Activated B cell treated with CpG ODN at 0.5 μM for 24 hours (primary cell): ENCODE results near the gene PLPP2. TPM values are rescaled to one million over a fixed set of nuclear protein-coding genes. Genes with fewer than 3 reads are reported as not detected.

Source experiments
- ATAC-seq: fragments of 200-7000 bp; cut with Tn5 transposase; one replicate; pipeline ENCODE4 v1.10.0; 2021; ENCODE audit warnings: low read depth, mild to moderate bottlenecking, moderate library complexity
- CTCF ChIA-PET: fragments of 350-600 bp; sonication (Branson Sonifier 250); formaldehyde crosslinking; loops from one replicate; lab custom pipeline; 2021; ENCODE audit warnings: antibody characterized with exemption; lab: Charles Lee
- POLR2A ChIA-PET: fragments of 350-600 bp; sonication (Branson Sonifier 250); formaldehyde crosslinking; loops from one replicate; lab custom pipeline; 2021; ENCODE audit warnings: antibody characterized with exemption; lab: Charles Lee
- DNase-seq: peaks from one replicate; pipeline ENCODE4 v3.0.0; 2022
- H3K27ac Mint-ChIP-seq: one replicate; pipeline ENCODE4 v1.8.0; 2020; ENCODE audit warnings: mixed read lengths
- H3K27me3 Mint-ChIP-seq: one replicate; pipeline ENCODE4 v1.8.0; 2021; ENCODE audit warnings: mixed read lengths
- H3K36me3 Mint-ChIP-seq: one replicate; pipeline ENCODE4 v1.8.0; 2021; ENCODE audit warnings: low read depth, mixed read lengths
- H3K4me1 Mint-ChIP-seq: one replicate; pipeline ENCODE4 v1.8.0; 2021; ENCODE audit warnings: mixed read lengths
- H3K4me3 Mint-ChIP-seq: one replicate; pipeline ENCODE4 v1.8.0; 2020; ENCODE audit warnings: mild to moderate bottlenecking, mixed read lengths
- H3K9me3 Mint-ChIP-seq: one replicate; pipeline ENCODE4 v1.8.0; 2020; ENCODE audit warnings: mixed read lengths
- CTCF ChIP-seq: fragments of 200-600 bp; IDR thresholded peaks from one replicate; pipeline ENCODE4 v1.8.0; 2022; ENCODE audit warnings: antibody characterized with exemption, mild to moderate bottlenecking
- intact Hi-C: fragments of 100-400 bp; cut with micrococcal nuclease; formaldehyde crosslinking; loops from one replicate; pipeline ENCODE4 v1.15.1; 2024
- total RNA-seq: library from RNA; stranded (reverse); gene quantifications from 2 replicates; pipeline ENCODE4 v1.2.3, GENCODE V29; 2022

PLPP2 gene
- total RNA-seq, 1 donor from 2014 or later, result 0.29 TPM

GRCh38 chr19:324716-325115 lies 33.5 kb upstream of the PLPP2 start:
- no peak overlapping the region for H3K27ac Mint-ChIP-seq
- ChIA-PET POLR2A (no interaction called here), CTCF (no interaction called here)
- H3K36me3 Mint-ChIP-seq, result peaks cover 58% of the 10 kb centered on the region
- TF ChIP-seq CTCF, result no peak
- intact Hi-C loops, result no loop called here
- H3K4me1 Mint-ChIP-seq, result no peaks in the 10 kb centered on the region
- no peaks in the 10 kb centered on the region for H3K27me3 Mint-ChIP-seq
- ATAC-seq (no peak), DNase-seq (no peak)
- H3K4me3 Mint-ChIP-seq, result no peak overlapping the region
- H3K9me3 Mint-ChIP-seq, result peaks cover 10% of the 10 kb centered on the region

DNA sequence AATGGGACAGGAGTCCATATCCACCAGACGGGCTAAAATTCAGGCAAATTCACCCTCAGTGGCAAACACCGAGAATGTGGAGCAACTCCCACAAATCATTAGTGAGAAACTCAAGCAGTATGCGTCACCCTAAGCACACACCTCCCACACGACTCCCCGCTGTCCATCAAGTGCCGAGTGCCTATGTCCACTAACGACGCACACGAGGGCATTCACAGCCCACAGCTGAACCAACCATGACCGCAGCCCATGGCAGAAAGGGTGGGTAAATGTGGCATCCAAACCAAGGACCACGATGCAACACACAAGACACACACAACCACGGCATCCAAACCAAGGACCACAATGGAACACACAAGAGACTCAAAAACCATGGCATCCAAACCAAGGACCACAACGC lies 31.4 kb upstream of the PLPP2 start:
- ChIA-PET CTCF (no interaction called here), POLR2A (no interaction called here)
- no peak for TF ChIP-seq CTCF
- H3K9me3 Mint-ChIP-seq, result peaks cover 2% of the 10 kb centered on the region
- intact Hi-C loops, result no loop called here
- no peak overlapping the region for H3K4me3 Mint-ChIP-seq
- ATAC-seq (no peak), DNase-seq (no peak)
- H3K27me3 Mint-ChIP-seq, result no peaks in the 10 kb centered on the region
- H3K4me1 Mint-ChIP-seq, result no peaks in the 10 kb centered on the region
- no peak overlapping the region for H3K27ac Mint-ChIP-seq
- peaks cover 51% of the 10 kb centered on the region for H3K36me3 Mint-ChIP-seq

DNA sequence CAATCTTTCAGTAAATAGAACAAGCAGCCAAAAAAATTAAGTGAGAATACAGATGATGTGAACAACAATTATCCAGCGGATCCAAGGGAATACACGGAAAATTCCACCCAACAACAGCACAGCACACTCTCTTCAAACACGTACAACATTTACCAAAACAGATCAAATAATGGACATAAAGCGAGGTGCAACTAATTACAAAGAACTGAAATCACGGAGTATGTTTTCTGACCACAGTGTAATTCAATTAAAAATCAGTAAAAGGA lies 27.2 kb upstream of the PLPP2 start:
- Mint-ChIP-seq H3K9me3 (peaks cover 3% of the 10 kb centered on the region), H3K27ac (no peak overlapping the region), H3K4me3 (no peak overlapping the region), H3K4me1 (no peaks in the 10 kb centered on the region), H3K27me3 (no peaks in the 10 kb centered on the region), H3K36me3 (peaks cover 64% of the 10 kb centered on the region)
- CTCF ChIA-PET, result no interaction called here
- intact Hi-C loops, result no loop called here
- DNase-seq, result no peak
- no peak for ATAC-seq
- TF ChIP-seq CTCF, result no peak
- POLR2A ChIA-PET, result no interaction called here

- no peak for TF ChIP-seq CTCF
- ATAC-seq, result no peak
- H3K36me3 Mint-ChIP-seq, result peaks cover 65% of the 10 kb centered on the region
- H3K4me1 Mint-ChIP-seq, result no peaks in the 10 kb centered on the region
- intact Hi-C loops, result no loop called here
- no peak overlapping the region for H3K27ac Mint-ChIP-seq
- ChIA-PET CTCF (no interaction called here), POLR2A (no interaction called here)
- no peak overlapping the region for H3K4me3 Mint-ChIP-seq
- no peak for DNase-seq
- no peaks in the 10 kb centered on the region for H3K27me3 Mint-ChIP-seq
- H3K9me3 Mint-ChIP-seq, result peaks cover 3% of the 10 kb centered on the region
Measured at GRCh38 chr19:317710-318508, 26.7 kb upstream of the PLPP2 start.

DNA sequence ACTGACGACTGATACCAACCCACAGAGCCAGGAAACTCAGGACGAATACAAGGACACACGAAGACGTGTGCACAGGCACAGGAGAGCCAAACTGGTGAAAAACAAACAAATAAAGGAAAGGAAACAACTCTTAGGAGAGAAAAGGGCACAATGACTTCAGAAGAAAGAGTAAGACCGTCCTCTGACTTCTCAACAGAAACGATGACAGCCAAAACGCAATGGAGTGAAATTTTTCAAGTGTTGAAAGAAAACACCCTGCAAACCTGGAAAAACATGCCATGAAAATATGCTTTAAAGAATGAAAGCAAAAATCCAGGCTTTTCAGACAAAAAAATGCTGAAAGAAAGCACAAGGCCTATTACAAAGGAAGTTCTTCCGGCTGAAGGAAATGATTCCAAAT lies 24.6 kb upstream of the PLPP2 start:
- H3K4me1 Mint-ChIP-seq, result no peaks in the 10 kb centered on the region
- DNase-seq (no peak), ATAC-seq (no peak)
- intact Hi-C loops, result no loop called here
- no peak for TF ChIP-seq CTCF
- H3K27ac Mint-ChIP-seq, result no peak overlapping the region
- POLR2A ChIA-PET, result no interaction called here
- peaks cover 67% of the 10 kb centered on the region for H3K36me3 Mint-ChIP-seq
- H3K9me3 Mint-ChIP-seq, result peaks cover 3% of the 10 kb centered on the region
- CTCF ChIA-PET, result no interaction called here
- H3K27me3 Mint-ChIP-seq, result no peaks in the 10 kb centered on the region
- no peak overlapping the region for H3K4me3 Mint-ChIP-seq
